HG03457 (cell line): ENCODE measurements around the gene DAB1.
"Not testable (repeated sequence)": the region's sequence is repeated elsewhere in the genome, so short reads cannot be mapped to it uniquely, and the experiment has no call there.

Source experiments
- ATAC-seq: cut with Tn5 transposase; IDR thresholded peaks from one replicate; pipeline ENCODE4 v1.9.1; 2021; ENCODE audit warnings: moderate number of reproducible peaks; ENCODE audit not compliant: unreplicated experiment

The DAB1 gene

DNA sequence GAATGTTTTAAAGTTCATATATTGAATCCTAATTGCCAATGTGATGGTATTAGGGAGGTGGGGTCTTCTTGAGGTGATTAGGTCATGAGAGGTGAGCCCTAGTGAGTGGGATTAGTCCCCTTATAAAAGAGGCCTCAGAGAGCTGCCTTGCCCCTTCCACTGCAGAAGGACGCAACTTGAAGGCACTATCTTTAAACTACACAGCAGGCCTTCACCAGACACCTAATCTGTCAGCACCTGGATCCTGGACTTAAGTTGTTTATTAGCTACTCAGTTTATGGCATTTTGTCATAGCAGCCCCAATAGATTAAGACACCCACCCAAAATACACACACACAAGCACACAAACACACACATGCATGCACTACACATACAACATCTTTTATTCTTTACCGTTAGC lies 61.4 kb downstream of the DAB1 start:
- no peak for ATAC-seq

DNA sequence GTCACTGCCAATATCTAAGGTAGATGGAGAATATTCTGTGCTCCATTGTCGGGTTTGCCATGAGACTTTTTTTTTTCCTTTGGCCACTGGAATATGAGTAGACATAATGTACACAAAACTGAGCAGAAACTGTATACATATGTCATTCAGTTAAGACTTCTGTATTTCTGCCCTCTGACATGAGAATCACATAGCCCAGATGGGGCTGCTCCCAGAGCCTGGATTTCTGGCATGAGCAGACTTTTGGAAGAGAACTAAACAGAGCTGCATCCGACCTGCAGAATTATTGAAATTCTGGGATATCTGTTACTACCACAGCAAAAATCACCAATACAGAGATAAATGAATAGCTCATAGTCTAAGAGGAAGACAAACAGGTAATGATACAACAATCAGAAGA lies 62.3 kb downstream of the DAB1 start:
- no peak for ATAC-seq

DNA sequence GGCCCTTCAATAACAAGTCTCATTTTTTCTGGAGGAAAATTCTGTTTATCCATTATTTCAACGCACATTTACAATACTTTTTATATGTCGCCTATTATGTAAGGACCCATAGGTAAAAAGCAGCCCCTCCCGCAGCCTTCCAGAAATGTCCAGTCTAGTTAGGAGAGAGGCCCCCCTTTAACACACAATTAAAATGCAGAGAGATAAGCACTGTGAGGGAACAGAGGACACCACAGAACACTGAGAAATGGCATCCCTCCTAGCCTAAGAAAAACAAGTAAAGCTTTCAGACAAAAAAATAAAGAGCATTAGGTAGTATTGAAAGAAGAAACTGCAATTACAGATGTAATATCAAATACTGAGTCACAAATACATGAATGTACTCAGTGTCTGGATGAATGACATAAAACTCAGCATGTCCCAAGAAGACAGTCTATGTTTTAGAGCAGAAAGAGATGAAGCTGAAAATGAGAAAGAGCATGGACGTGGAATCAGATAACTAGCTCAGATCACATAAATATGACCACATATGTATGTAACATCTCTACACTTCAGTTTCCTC lies 62.9 kb downstream of the DAB1 start:
- ATAC-seq: no peak

DNA sequence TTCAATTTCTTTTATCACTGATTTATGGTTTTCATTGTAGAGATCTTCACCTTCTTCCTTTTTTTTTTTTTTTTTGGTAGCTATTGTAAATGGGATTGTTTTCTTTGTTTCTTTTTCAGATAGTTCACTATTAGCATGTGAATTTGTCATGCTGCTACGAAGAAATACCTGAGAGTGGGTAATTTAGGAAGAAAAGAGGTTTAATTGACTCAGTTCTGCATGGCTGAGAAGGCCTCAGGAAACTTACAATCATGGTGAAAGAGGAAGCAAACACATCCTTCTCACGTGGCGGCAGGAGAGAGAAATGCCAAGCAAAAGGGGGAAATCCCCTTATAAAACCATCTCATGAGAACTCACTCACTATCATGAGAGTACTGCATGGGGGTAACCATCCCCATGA lies 66.4 kb downstream of the DAB1 start:
- ATAC-seq: no peak

DNA sequence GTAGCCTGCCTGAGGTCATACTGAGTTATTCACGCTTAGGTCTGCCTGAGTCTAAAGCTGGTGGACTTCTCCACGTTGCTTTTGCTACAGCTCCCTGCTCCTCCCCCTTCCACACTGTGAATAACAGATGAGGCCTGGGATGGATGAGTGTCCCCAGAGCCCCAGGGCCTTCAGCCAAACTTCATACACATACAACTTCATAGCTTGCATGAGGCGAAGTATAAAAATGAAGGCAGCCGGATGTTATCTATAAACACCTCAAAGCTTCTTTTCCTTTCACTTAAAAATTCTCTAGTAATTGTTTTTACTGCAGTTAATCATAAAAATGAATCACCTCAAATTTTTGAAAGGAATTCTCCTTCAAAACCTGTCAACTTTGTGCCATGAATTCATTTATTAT lies 70.2 kb downstream of the DAB1 start:
- no peak for ATAC-seq

DNA sequence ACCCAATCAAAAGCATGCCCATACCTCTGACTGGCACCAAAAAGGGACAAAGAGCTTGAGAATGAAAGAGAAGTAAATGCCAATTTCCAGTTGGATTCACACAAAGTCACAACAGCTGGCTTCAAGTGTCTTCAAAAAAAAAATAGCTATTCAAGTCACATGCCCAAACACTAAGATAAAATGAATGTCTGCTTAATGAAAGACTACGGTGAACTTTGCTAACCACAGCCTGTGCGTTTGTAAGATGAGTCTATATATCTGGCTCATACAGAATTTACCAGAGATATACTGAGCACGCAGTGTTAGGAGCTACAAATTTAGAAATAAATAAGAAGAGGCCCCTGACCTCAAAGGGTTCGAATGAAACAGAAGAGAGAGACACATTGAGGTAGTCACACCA lies 73.2 kb downstream of the DAB1 start:
- ATAC-seq: no peak

DNA sequence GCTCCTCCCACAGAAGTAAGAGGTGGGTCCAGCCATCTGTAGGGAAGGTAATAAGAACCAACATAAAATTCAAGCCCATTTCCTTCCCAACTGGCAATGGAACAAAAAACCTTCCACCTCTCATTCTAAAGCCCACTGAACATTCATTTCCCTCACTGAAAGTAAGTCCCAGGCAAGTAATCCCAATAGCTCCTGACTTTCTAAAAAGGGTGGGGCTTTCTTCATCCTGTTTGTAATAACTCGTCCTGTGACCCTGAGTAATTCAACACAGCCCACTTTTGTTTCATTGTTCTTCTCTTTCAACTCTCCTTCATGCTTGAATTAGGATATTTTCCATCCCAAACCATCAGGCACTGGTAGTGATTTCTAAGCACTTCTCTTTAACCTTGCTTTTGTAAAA lies 74.9 kb downstream of the DAB1 start:
- ATAC-seq: no peak

DNA sequence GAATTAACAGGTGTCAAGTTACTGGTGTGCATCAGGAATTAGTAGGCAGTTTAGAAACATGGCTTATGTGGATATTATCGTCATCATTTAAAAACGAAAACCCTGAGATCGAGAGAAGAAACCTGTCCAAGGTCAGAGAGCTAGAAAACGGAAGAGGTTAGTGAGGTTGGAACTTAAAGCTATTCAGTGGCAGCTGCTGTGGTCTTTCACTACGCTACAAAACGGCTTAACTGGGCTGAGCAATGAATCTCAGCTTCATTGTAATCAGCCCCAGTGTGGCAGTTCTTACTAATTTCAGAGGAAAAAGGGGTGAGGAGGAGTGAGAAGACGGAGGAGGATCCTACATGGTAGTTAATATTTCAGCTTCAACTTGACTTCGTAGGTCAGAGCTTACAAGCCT lies 77.9 kb downstream of the DAB1 start:
- ATAC-seq: no peak

DNA sequence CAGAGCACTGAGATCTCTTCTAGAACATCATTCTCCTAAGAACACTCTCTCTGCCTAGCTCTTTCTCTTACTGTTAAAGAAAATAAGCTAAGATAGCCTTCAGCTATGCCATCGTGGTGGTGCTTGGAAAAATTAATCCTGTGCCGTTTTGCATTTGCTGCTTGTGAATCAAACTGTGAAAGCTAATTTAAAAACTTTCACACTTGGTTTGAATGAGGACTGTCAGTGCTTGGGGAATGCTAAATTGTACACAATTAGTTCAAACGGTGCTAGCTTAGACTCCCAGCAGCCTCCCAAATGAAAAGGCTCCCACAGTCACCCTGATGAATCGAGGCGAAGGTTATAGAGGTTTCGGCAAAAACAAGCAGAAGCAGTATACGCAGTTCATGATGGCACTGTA lies 79.6 kb downstream of the DAB1 start:
- ATAC-seq: no peak

DNA sequence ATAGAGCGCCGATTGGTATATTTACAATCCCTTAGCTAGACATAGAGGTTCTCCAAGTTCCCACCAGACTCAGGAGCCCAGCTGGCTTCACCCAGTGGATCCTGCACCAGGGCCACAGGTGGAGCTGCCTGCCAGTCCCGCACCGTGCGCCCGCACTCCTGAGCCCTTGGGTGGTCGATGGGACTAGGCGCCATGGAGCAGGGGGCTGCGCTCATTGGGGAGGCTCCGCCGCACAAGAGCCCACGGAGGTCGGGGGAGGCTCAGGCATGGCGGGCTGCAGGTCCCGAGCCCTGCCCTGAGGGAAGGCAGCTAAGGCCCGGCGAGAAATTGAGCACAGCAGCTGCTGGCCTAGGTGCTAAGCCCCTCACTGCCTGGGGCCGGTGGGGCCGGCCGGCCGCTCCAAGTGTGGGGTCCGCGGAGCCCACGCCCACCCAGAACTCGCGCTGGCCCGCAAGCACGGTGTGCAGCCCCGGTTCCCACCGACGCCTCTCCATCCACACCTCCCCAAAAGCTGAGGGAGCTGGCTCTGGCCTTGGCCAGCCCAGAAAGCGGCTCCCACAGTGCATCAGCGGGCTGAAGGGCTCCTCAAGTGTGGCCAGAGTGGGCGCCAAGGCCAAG lies 80.5 kb downstream of the DAB1 start:
- not testable (repeated sequence) for ATAC-seq

DNA sequence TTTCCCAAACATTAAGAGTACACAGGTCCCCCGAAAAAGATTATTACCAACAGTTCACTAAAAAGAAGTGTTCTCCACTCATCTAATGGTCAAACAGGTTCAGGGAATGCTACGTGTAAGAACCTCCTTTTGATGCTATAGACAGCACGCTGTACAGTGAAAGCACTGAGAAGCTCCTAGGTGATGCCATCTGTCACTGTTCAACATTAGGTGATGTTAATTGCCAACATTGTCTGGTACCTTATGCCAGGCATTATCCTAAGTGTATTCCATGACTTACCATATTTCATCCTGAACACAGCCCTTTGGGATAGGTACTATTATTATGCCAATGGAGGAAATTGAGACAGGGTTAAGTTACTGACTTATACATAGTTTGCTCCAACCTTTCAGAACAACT lies 82.1 kb downstream of the DAB1 start:
- no peak for ATAC-seq

DNA sequence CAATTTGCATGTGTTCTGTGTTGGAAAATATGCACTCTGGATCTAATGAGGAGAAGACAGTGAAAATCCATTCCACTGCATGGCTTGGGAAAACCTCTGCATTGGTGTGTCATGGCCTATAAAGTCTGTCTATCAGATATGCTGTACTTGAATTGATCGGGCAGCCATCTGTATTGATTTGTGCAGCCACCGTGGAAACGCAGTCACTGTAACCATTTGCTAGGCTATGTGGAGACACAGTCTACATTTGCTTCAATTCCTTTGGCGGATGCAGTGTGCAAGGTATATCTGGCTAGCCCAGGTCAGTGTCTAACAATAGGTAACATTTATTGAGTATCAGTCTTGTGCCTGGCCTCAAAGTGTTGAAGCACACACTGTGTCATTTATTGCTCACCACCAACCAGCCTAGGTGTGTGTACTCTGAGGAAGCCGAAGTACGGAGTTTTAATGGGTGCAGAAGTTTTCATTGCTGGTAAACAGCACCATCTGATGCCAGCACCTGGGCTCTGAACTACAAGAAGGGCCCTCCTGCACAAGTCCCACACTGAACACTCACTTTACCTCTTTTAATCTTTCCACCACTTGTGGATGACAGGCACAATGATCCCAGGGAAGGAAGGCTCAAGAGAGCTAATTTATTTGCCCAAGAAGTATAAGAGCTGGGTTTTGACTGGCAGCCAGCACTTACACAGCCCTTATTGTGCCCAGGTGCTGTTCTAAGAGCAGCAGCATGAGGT lies 83.4 kb downstream of the DAB1 start:
- no peak for ATAC-seq

DNA sequence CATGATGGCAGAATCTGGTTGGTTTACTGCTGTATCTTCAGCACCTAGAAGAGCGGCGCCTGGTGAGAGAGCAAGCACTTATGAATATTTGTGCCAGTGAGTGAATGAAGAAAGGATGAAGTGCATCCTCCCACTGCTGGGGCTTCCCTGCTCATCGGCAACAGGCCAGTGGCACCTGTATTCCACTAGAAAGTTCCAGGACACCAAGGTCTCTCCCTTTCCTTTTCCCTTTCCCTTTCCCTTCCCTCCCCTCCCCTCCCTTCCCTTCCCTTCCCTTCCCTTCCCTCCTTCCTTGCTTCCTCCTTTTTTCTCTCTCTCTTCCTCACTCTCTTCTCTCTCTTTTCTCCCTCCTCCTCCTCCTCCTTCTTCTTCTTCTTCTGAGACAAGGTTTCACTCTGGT lies 86.2 kb downstream of the DAB1 start:
- ATAC-seq: no peak

DNA sequence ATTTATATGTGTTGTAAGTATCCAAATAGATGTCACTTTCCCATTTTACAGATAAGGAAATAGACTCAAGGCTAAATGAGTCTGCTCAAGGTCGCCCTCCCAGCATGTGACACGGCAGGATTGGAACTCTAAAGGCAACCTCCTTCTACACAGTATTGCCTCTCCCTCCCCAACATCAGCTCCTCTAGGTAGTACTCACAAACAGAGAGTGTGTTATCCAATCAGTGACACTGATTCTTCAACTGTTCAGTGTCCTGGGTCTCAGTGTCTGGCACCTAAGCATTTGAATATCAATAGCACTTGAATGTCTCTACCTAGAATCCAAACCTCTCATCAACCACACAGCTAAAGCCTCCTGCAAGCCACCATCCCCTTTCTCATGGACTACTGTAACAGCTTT lies 87.1 kb downstream of the DAB1 start:
- ATAC-seq: no peak

DNA sequence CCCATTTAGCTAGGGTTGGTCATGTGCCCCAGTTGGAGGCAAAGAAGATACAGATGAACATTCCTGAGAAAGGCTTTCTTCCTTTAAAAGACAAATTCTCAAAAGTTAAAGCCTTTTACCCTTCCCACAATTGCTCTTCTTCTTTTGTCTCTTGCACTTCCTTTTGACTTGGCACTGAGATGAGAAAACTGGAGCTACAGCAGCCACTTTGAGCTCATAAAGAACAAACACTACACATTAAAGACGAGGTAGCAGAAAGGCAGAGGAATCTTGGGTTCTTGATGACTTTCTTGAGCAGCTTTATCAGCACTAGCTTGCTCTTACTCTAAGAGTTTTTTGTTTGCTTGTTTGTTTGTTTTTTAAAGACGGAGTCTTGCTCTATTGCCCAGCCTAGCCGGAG lies 92.2 kb downstream of the DAB1 start:
- no peak for ATAC-seq

DNA sequence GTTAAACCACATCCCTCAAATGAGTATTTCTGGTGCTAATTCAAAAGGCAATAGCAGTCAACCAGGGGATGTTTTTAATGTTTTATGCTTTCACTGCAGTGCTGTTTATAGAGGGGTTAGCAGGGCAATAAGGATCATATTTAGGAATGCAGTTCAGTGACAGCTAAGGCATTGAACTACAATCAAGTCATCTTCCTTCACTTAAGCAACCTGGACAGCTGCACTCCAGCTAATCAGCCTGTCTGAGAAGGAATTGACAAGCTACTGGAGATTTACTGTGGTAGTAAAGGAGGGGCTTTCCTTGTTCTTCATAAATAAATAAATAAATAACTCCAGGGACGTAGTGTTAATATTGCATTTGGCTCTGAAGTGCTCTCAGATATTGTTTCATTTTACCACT lies 93.9 kb downstream of the DAB1 start:
- ATAC-seq: no peak

DNA sequence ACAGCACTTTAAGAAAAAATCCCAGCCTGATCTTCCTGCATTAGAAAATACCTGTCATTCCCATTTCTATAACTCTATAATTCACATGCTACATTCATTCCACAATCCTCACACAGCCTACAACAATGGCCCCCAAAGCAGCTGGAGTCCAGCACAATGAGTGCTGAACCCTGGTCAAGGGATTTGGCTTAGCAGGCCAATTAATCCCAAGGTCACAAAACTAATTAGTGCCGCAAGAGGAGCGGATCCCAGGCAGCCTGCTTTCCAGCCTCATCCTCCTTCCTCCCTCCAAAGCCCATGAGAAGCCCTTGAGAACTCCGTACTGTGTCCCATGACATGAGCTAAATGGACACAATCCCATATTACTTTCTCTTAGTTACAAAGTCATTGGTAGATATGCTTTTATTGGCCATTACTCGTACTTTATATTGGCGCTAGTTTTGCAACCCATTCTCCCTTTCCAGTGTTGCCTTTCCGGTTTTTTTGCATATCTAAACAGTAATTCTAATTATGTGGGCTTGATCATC lies 94.8 kb downstream of the DAB1 start:
- no peak for ATAC-seq

DNA sequence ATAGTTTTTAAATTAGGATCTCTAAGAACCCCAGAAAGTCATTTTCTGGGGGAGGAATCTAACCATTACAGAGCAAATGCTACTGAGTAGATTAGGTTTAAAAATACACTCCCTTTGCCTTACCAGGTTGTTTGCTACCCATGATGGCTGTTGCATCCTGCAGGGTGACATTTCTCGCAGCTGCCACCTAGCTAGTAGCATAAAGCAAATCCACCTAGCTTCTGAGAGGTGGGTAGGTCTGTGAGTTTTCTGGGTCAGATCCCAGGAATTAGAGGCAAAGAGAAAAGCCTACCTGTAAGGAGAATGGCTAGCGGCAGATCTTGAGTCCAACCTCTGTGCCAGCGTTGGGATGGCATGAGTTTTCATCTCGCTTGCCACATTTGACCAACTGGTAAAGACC lies 95.9 kb downstream of the DAB1 start:
- no peak for ATAC-seq

DNA sequence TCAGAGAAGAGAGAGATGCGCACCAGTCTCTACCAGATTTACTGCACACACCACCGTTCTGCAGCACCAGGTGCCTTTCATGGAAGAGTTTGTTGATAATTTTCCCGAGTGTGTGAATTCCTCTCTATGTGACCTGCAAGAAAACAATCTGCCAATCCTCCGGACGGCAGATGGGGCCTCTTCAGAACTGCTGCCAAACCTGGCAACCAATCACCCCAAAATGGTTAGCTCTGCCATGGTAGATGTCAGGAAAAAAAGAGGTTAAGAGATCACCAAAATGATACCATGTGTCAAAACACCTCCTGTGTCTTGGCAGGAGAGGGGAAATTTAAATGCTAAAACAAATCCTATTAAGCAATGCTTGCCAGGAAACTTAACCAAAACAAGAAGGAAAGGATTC lies 96.5 kb downstream of the DAB1 start:
- ATAC-seq: no peak

DNA sequence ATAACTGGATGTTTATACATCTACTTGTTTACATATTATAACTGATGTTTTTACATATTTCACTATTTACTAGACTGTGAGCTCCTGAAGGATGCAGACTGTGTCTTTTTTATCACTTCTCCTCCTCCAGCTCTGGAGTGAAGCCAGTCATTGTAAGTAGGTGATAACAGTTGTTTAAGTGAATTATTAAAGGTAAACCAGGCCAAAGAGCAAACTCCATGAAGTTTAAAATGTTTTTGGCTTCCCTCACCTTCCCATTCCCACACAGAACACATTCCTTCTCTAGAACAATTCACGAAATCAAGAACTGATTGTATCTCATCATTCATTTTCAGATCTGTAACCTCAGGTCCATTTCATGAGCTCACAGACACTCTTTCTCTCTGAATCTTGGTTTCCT lies 98.3 kb downstream of the DAB1 start:
- no peak for ATAC-seq

DNA sequence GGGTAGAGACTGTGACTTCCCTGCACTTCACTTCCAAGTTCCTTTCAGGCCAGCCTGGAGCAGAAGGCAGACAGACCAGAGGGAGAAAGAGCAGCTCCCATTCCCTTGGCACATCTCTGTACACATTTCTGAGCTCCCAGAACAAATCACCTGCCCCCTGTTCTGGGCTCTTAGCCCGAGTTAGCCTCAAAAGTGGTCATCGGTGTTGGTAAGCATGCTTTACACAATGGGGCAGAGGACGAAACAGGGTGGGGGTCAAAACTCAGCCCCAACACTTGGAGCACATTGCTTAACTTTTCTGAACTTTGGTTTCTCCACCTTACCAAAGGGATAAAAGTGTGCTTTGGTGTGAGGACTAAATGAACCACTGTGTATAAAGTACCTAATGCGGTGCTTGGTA lies 98.7 kb downstream of the DAB1 start:
- no peak for ATAC-seq

DNA sequence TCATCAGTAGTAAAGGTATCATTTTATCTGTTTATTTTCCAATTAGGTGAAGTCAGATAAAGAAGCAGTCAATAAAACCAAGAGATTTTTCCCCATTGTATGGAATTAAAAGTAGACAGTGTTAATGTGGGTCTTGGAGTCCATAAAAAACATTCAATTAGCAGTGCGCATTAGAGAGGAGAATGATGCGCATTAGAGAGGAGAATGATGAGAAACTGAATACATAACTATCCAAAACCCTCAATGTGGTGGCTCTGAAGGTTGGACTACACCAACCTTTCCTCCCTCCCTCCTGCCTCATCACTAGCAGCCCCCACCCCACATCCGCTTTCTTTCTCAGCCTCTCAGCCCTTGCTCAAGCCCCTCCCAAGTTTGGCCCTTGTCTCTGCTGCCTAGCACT lies 99.5 kb downstream of the DAB1 start:
- no peak for ATAC-seq
